Large intestine (tissue), 3 donors: ENCODE results near the gene WDR90. TPM values are rescaled to one million over a fixed set of nuclear protein-coding genes. Genes with fewer than 3 reads are reported as not detected.

ENCODE experiments used
- DNase-seq, 2 donors: peaks; one replicate each; pipeline versions ENCODE4 v3.0.0 to v3.0.0-alpha.2; 2013
- H3K27ac ChIP-seq: one replicate; pipeline ENCODE4 v1.5.1; 2013; ENCODE audit warnings: low read length
- H3K27me3 ChIP-seq: 2 replicates; pipeline ENCODE4 v1.6.1; 2013; ENCODE audit warnings: low read length; ENCODE audit not compliant: control insufficient read depth, insufficient read depth
- H3K36me3 ChIP-seq: 2 replicates; pipeline ENCODE4 v1.6.1; 2013; ENCODE audit warnings: low read length; ENCODE audit not compliant: control insufficient read depth, insufficient read depth
- H3K4me1 ChIP-seq: one replicate; pipeline ENCODE4 v1.6.1; 2013; ENCODE audit warnings: low read length; ENCODE audit not compliant: control insufficient read depth, insufficient read depth
- H3K4me3 ChIP-seq: one replicate; pipeline ENCODE4 v1.5.1; 2013; ENCODE audit warnings: low read length
- H3K9me3 ChIP-seq: one replicate; pipeline ENCODE4 v1.6.1; 2013; ENCODE audit warnings: mild to moderate bottlenecking, low read depth, low read length, moderate library complexity; ENCODE audit not compliant: control insufficient read depth
- WGBS: methylation state at CpG from one replicate; pipeline ENCODE4 v1.1.5; 2013; ENCODE audit warnings: low lambda C conversion rate; ENCODE audit not compliant: insufficient coverage; 5-methylcytosine and 5-hydroxymethylcytosine counted together
- polyA plus RNA-seq: library from polyadenylated mRNA; unstranded; fragments of 120-200 nt; gene quantifications from one replicate; pipeline ENCODE4 v1.2.1, GENCODE V29; 2013

WDR90 gene
- polyA plus RNA-seq, 1 donor = 43.9 TPM

- DNase-seq = no peak
- Histone ChIP-seq H3K4me1 (peaks cover 11% of the 10 kb centered on the region), H3K4me3 (no peak overlapping the region), H3K27me3 (no peaks in the 10 kb centered on the region), H3K9me3 (peaks cover 4% of the 10 kb centered on the region), H3K36me3 (peaks cover 23% of the 10 kb centered on the region), H3K27ac (no peak overlapping the region)
- WGBS = no CpG with 5 or more reads among the region's 21 CpGs
These were observed 13.4 kb downstream of the WDR90 start for GRCh38 chr16:662597-662996.

DNA sequence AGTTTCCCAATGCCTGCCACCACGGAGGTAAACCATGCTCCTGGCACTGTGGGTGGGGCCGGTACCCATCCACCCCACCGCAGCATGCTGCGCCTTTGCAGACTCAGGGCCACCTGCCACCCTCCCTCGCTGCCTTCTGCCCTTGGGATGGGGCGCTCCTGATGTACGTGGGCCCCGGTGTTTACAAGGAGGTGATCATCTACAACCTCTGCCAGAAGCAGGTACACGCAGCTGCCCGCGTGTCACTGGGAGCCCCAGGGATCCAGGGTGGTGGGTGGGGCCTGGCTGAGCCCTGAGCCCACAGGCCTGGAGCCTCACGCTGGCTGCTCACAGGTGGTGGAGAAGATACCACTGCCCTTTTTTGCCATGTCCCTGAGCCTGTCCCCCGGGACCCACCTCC is 17.4 kb downstream of the WDR90 start:
- Histone ChIP-seq H3K4me1 (peaks cover 15% of the 10 kb centered on the region), H3K4me3 (no peak overlapping the region), H3K27me3 (no peaks in the 10 kb centered on the region), H3K27ac (no peak overlapping the region), H3K36me3 (peaks cover 36% of the 10 kb centered on the region), H3K9me3 (peaks cover 6% of the 10 kb centered on the region)
- no CpG with 5 or more reads among the region's 13 CpGs for WGBS
- DNase-seq = no peak

- no CpG with 5 or more reads among the region's 22 CpGs for WGBS
- Histone ChIP-seq H3K36me3 (peaks cover 38% of the 10 kb centered on the region), H3K9me3 (peaks cover 6% of the 10 kb centered on the region), H3K4me1 (peaks cover 14% of the 10 kb centered on the region), H3K4me3 (no peak overlapping the region), H3K27me3 (no peaks in the 10 kb centered on the region), H3K27ac (peak overlapping the region; percentile 38)
- DNase-seq = no peak
These were observed 18.1 kb downstream of the WDR90 start for GRCh38 chr16:667113-667779.

- WGBS = no CpG with 5 or more reads among the region's 78 CpGs
- peaks cover 2% of the 10 kb centered on the region for H3K9me3 ChIP-seq
- peak; percentile 90 to 92 for DNase-seq
- H3K27me3 ChIP-seq = no peaks in the 10 kb centered on the region
- H3K4me3 ChIP-seq = peak within 1 kb of the TSS; percentile 91
- peaks cover 39% of the 10 kb centered on the region for H3K36me3 ChIP-seq
- peaks cover 14% of the 10 kb centered on the region for H3K4me1 ChIP-seq
- peak within 1 kb of the TSS; percentile 38 for H3K27ac ChIP-seq
These were observed 18.8 kb downstream of the WDR90 start, which contains the start of gene RHOT2 for GRCh38 chr16:667780-668518. RHOT2 (plus strand) TSS chr16:668132; CDS start chr16:668200, 68 bp downstream.

GRCh38 chr16:668519-669171 is 19.5 kb downstream of the WDR90 start:
- Histone ChIP-seq H3K9me3 (peaks cover 2% of the 10 kb centered on the region), H3K4me1 (peaks cover 14% of the 10 kb centered on the region), H3K27ac (no peak overlapping the region), H3K36me3 (peaks cover 42% of the 10 kb centered on the region), H3K4me3 (peak overlapping the region; percentile 91), H3K27me3 (no peaks in the 10 kb centered on the region)
- WGBS = no CpG with 5 or more reads among the region's 50 CpGs
- no peak for DNase-seq

DNA sequence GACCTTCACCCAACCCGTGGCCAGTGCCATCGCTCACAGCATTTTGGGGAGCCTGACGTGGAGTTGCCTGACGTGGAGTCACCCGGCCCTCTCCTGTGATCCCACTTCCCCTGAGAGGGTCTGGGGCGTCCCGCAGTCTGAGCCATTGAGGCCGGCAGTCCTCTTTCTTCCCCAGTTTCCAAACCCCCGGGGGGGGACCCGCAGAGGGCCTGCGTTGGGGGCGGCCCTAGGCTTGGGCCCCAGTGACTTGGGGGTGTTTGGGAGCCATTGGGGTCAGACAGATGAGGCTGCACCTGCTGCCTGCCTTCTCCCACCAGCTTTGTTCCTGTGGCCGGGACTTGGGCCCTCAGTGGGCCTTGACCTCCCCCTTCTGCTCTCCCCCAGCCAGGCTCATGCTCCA is 20.5 kb downstream of the WDR90 start:
- no peaks in the 10 kb centered on the region for H3K27me3 ChIP-seq
- no peak for DNase-seq
- peaks cover 2% of the 10 kb centered on the region for H3K9me3 ChIP-seq
- no peak overlapping the region for H3K4me3 ChIP-seq
- H3K36me3 ChIP-seq = peaks cover 44% of the 10 kb centered on the region
- no CpG with 5 or more reads among the region's 13 CpGs for WGBS
- H3K4me1 ChIP-seq = peaks cover 18% of the 10 kb centered on the region
- H3K27ac ChIP-seq = no peak overlapping the region

- H3K9me3 ChIP-seq = peaks cover 2% of the 10 kb centered on the region
- H3K27me3 ChIP-seq = peaks cover 2% of the 10 kb centered on the region
- H3K36me3 ChIP-seq = peaks cover 44% of the 10 kb centered on the region
- H3K4me3 ChIP-seq = no peak overlapping the region
- no peak overlapping the region for H3K27ac ChIP-seq
- H3K4me1 ChIP-seq = peaks cover 26% of the 10 kb centered on the region
- DNase-seq = no peak
- WGBS = no CpG with 5 or more reads among the region's 52 CpGs
These were observed 21.6 kb downstream of the WDR90 start for GRCh38 chr16:670485-671352.

GRCh38 chr16:671353-672131 is 22.4 kb downstream of the WDR90 start:
- H3K27ac ChIP-seq = no peak overlapping the region
- H3K4me1 ChIP-seq = peaks cover 33% of the 10 kb centered on the region
- WGBS = no CpG with 5 or more reads among the region's 40 CpGs
- H3K36me3 ChIP-seq = peaks cover 44% of the 10 kb centered on the region
- H3K27me3 ChIP-seq = peaks cover 2% of the 10 kb centered on the region
- H3K4me3 ChIP-seq = no peak overlapping the region
- DNase-seq = no peak
- peaks cover 5% of the 10 kb centered on the region for H3K9me3 ChIP-seq

- Histone ChIP-seq H3K9me3 (peaks cover 5% of the 10 kb centered on the region), H3K4me3 (no peak overlapping the region), H3K4me1 (peaks cover 39% of the 10 kb centered on the region), H3K27me3 (peaks cover 4% of the 10 kb centered on the region), H3K36me3 (peaks cover 44% of the 10 kb centered on the region), H3K27ac (no peak overlapping the region)
- WGBS = no CpG with 5 or more reads among the region's 19 CpGs
- no peak for DNase-seq
These were observed 23.2 kb downstream of the WDR90 start for GRCh38 chr16:672371-672770.
